GM12878 (cell line): ENCODE results near the gene NRG2. TPM values are rescaled to one million over a fixed set of nuclear protein-coding genes. Genes with fewer than 3 reads are reported as not detected.

Source experiments
- ATAC-seq: fragments of 200-7000 bp; cut with Tn5 transposase; 3 replicates; pipeline ENCODE4 v1.9.1; 2020; ENCODE audit warnings: mild to moderate bottlenecking, moderate library complexity
- BruUV-seq: library from RNA; stranded (reverse); fragments of 400-500 nt; replicated peaks from 2 replicates; lab custom pipeline; 2021; lab: Mats Ljungman, UMichigan
- CTCF ChIA-PET: fragments of 300-600 bp; sonication (Branson Sonifier 250); formaldehyde crosslinking; extraction: SDS; loops from one replicate; lab custom pipeline; 2021; ENCODE audit warnings: inconsistent platforms; lab: Yijun Ruan, JAX
- POLR2A ChIA-PET: fragments of 350-600 bp; formaldehyde crosslinking; extraction: SDS; loops from one replicate; lab custom pipeline; 2021; ENCODE audit warnings: inconsistent platforms; lab: Charles Lee
- RAD21 ChIA-PET: fragments of 300-600 bp; sonication (Branson Sonifier 250); formaldehyde crosslinking; loops from one replicate; lab custom pipeline; 2023; ENCODE audit warnings: antibody characterized with exemption; ENCODE audit not compliant: unreplicated experiment; lab: Charles Lee
- SMC1A ChIA-PET: fragments of 300-600 bp; sonication (Branson Sonifier 250); formaldehyde crosslinking; loops from one replicate; lab custom pipeline; 2023; ENCODE audit not compliant: unreplicated experiment, uncharacterized antibody; lab: Charles Lee
- DNase-seq: peaks from one replicate; pipeline ENCODE4 v3.0.0-alpha.2; 2011; ENCODE audit warnings: low read depth, low spot score
- FAIRE-seq: peaks from 3 replicates; lab custom pipeline; 2011; peaks lifted over from hg19 to GRCh38; lab: Jason Lieb, UNC
- H2AFZ ChIP-seq: 2 replicates; pipeline ENCODE4 v1.6.0; 2011; ENCODE audit warnings: low read depth, low read length, control low read depth; ENCODE audit not compliant: control insufficient read depth
- H3K27ac ChIP-seq: 2 replicates; pipeline ENCODE4 v1.5.1; 2011; ENCODE audit warnings: control low read depth; ENCODE audit not compliant: control insufficient read depth, insufficient read depth
- H3K27me3 ChIP-seq, 2 experiments: replicated peaks in 1 of 2; 2 replicates each; pipeline versions ENCODE4 v1.6.0 to v1.6.1; 2011; ENCODE audit warnings: low read length in 1 of 2; ENCODE audit not compliant: control insufficient read depth in 2 of 2, insufficient read depth in 2 of 2
- H3K36me3 ChIP-seq, 2 experiments: 2 replicates each; pipeline ENCODE4 v1.5.1; 2011; ENCODE audit warnings: low read length in 1 of 2; ENCODE audit not compliant: control insufficient read depth in 2 of 2, insufficient read depth in 2 of 2
- H3K4me1 ChIP-seq: 2 replicates; pipeline ENCODE4 v1.6.1; 2011; ENCODE audit warnings: mild to moderate bottlenecking, low read length, moderate library complexity, mixed read lengths; ENCODE audit not compliant: control insufficient read depth, insufficient read depth
- H3K4me2 ChIP-seq: 2 replicates; pipeline ENCODE4 v1.6.0; 2011; ENCODE audit warnings: control low read depth; ENCODE audit not compliant: control insufficient read depth, insufficient read depth
- H3K4me3 ChIP-seq: fragments of 200-600 bp; sonication (generic); 2 replicates; pipeline ENCODE4 v1.5.1; 2016
- H3K79me2 ChIP-seq: 2 replicates; pipeline ENCODE4 v1.6.0; 2011; ENCODE audit warnings: low read length; ENCODE audit not compliant: control insufficient read depth, insufficient read depth
- H3K9ac ChIP-seq: 2 replicates; pipeline ENCODE4 v1.8.0; 2011; ENCODE audit warnings: low read length, control low read depth, mixed read lengths; ENCODE audit not compliant: control insufficient read depth, insufficient read depth
- H3K9me3 ChIP-seq: replicated peaks from 3 replicates; pipeline ENCODE4 v1.5.1; 2011; ENCODE audit warnings: mild to moderate bottlenecking, low read length; ENCODE audit not compliant: control insufficient read depth, insufficient read depth
- H4K20me1 ChIP-seq: 2 replicates; pipeline ENCODE4 v1.6.0; 2011; ENCODE audit not compliant: control insufficient read depth, insufficient read depth
- CREM ChIP-seq: IDR thresholded peaks from 2 replicates; pipeline ENCODE4 v1.6.1; 2014; ENCODE audit warnings: antibody characterized with exemption, low read depth
- JUND ChIP-seq: IDR thresholded peaks from 2 replicates; pipeline ENCODE4 v1.6.1; 2012; ENCODE audit warnings: low read depth, mild to moderate bottlenecking, low read length, improper control_type of control experiment, moderate library complexity
- MEF2B ChIP-seq: fragments of 450-650 bp; IDR thresholded peaks from 2 replicates; pipeline ENCODE4 v1.6.1; 2018; ENCODE audit warnings: mild to moderate bottlenecking, moderate library complexity; ENCODE audit not compliant: partially characterized antibody, poor library complexity, severe bottlenecking
- MXI1 ChIP-seq: fragments of 150-350 bp; IDR thresholded peaks from 2 replicates; pipeline ENCODE4 v1.6.1; 2011; ENCODE audit warnings: low read depth, mild to moderate bottlenecking, inconsistent platforms, low read length, improper control_type of control experiment
- WGBS: methylation state at CpG from one replicate; pipeline ENCODE4 v1.1.6; 2016; ENCODE audit warnings: low lambda C conversion rate; ENCODE audit not compliant: insufficient replicate concordance, insufficient coverage; ENCODE audit errors: missing lambda C conversion rate; 5-methylcytosine and 5-hydroxymethylcytosine counted together
- in situ Hi-C: fragments of 300-500 bp; cut with MboI; formaldehyde crosslinking; loops from 9 replicates; pipeline ENCODE4 v1.14.3; 2018; ENCODE audit warnings: mixed read lengths
- intact Hi-C: fragments of 100-400 bp; cut with micrococcal nuclease; formaldehyde crosslinking; loops from one replicate; pipeline ENCODE4 v1.14.2; 2022; ENCODE audit not compliant: unreplicated experiment
- polyA plus RNA-seq, 11 experiments: library from polyadenylated mRNA; depleted of rRNA in 4 of 11; unstranded in 6 of 11; stranded (reverse) in 5 of 11; fragments of >200 nt; fragmentation: Nextera tagmentation in 4 of 11; fragmentation: Illumina TruSeq in 1 of 11; extraction: Ambion mirVana in 4 of 11; extraction: Trizol in 1 of 11; gene quantifications; 1 replicate in 1 of 11; 2 replicates in 10 of 11; pipeline versions ENCODE4 v1.2.1 to v1.2.3, GENCODE V29; 2011 to 2016; ENCODE audit warnings: inconsistent platforms in 2 of 11, missing spikeins in 2 of 11, low read depth in 1 of 11
- total RNA-seq, 4 experiments: library from RNA; depleted of rRNA in 3 of 4; stranded (reverse); fragments of >200 nt in 3 of 4; fragmentation: Illumina TruSeq in 1 of 4; extraction: Trizol in 1 of 4; gene quantifications; 2 replicates each; pipeline versions ENCODE4 v1.2.1 to v1.2.3, GENCODE V29; 2013 to 2021
- TF ChIP-seq, protein P1 (sequence below): fragments of 450-650 bp; IDR thresholded peaks from 2 replicates; pipeline ENCODE4 v1.6.1; 2016; ENCODE audit warnings: mild to moderate bottlenecking

NRG2 gene
- total and polyA plus RNA-seq, 10 of the 15 experiments (the other 5 are each of a cell fraction or from before 2014, with no cell fraction given): 0.10 to 21.7 (median 9.6) TPM

DNA sequence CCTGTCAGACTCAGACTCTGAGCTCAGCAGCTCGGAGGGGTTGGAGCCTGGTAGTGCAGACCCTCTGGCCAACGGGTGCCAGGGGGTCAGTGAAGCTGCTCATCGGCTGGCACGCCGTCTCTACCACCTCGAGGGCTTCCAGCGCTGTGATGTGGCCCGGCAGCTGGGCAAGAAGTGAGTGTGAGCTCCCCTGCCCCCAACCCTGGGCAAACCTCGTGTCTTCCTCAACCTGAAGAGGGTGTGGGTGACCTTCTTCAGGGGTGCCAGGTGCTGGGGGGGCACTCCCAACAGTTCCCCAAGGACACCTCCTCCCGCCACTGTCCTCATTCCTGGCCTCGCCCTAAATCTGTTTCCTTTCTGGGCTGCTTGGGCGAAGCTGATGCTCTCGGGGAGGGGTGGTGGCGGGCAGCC is 228.9 kb downstream of the NRG2 start:
- BruUV-seq: no TSS peak
- H3K4me1 ChIP-seq: no peaks in the 10 kb centered on the region
- DNase-seq (no peak), FAIRE-seq (no peak), ATAC-seq (no peak)
- CTCF ChIA-PET: interaction anchor here (2.5 kb wide), 1 partner anchor 27 kb away, joined by 8 read pairs; no protein-coding TSS in a partner anchor
- WGBS: 32% methylated on average over 14 of the region's 14 CpGs
- no peaks in the 10 kb centered on the region; the same call in 2 of the 3 replicates for H3K9me3 ChIP-seq
- no peak overlapping the region for H3K4me3 ChIP-seq
- SMC1A ChIA-PET: no interaction called here
- TF ChIP-seq MEF2B (no peak), MXI1 (no peak), JUND (no peak), CREM (no peak)
- TF ChIP-seq, protein P1, sequence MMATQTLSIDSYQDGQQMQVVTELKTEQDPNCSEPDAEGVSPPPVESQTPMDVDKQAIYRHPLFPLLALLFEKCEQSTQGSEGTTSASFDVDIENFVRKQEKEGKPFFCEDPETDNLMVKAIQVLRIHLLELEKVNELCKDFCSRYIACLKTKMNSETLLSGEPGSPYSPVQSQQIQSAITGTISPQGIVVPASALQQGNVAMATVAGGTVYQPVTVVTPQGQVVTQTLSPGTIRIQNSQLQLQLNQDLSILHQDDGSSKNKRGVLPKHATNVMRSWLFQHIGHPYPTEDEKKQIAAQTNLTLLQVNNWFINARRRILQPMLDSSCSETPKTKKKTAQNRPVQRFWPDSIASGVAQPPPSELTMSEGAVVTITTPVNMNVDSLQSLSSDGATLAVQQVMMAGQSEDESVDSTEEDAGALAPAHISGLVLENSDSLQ: no peak
- no peaks in the 10 kb centered on the region for H4K20me1 ChIP-seq
- no peak overlapping the region for H3K9ac ChIP-seq
- no peaks in the 10 kb centered on the region for H3K36me3 ChIP-seq
- no peak overlapping the region for H3K27ac ChIP-seq
- POLR2A ChIA-PET: interaction anchor here (0.8 kb wide), 1 partner anchor 112 kb away, joined by 4 read pairs; no protein-coding TSS in a partner anchor
- RAD21 ChIA-PET: no interaction called here
- peaks cover 2 to 4% of the 10 kb centered on the region in 2 experiments; a peak in 2 of 4 replicates for H3K27me3 ChIP-seq
- in situ Hi-C loops: no loop called here
- intact Hi-C loops: no loop called here
- no peaks in the 10 kb centered on the region for H3K79me2 ChIP-seq
- no peak overlapping the region for H3K4me2 ChIP-seq
- no peak overlapping the region for H2AFZ ChIP-seq
